CD4-positive, alpha-beta T cell treated with Interleukin-21 for 1 hour (primary cell): ENCODE measurements around the gene DNAAF3.

Source experiments
- DNase-seq: peaks from one replicate; pipeline ENCODE4 v3.0.0-alpha.2; 2020

DNAAF3 gene

DNA sequence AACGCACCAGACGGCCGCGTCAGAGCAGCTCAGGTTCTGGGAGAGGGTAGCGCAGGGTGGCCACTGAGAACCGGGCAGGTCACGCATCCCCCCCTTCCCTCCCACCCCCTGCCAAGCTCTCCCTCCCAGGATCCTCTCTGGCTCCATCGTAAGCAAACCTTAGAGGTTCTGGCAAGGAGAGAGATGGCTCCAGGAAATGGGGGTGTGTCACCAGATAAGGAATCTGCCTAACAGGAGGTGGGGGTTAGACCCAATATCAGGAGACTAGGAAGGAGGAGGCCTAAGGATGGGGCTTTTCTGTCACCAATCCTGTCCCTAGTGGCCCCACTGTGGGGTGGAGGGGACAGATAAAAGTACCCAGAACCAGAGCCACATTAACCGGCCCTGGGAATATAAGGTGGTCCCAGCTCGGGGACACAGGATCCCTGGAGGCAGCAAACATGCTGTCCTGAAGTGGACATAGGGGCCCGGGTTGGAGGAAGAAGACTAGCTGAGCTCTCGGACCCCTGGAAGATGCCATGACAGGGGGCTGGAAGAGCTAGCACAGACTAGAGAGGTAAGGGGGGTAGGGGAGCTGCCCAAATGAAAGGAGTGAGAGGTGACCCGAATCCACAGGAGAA is 50.9 kb downstream of the DNAAF3 start:
- peak; percentile 9 for DNase-seq

DNA sequence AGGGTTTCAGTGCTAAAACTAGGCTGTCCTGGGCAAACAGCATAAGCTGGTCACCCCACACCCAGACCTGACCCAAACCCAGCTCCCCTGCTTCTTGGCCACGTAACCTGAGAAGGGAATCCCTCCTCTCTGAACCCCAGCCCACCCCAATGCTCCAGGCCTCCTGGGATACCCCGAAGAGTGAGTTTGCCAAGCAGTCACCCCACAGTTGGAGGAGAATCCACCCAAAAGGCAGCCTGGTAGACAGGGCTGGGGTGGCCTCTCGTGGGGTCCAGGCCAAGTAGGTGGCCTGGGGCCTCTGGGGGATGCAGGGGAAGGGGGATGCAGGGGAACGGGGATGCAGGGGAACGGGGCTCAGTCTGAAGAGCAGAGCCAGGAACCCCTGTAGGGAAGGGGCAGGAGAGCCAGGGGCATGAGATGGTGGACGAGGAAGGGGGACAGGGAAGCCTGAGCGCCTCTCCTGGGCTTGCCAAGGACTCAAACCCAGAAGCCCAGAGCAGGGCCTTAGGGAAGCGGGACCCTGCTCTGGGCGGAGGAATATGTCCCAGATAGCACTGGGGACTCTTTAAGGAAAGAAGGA is 51.8 kb downstream of the DNAAF3 start:
- DNase-seq: no peak

DNA sequence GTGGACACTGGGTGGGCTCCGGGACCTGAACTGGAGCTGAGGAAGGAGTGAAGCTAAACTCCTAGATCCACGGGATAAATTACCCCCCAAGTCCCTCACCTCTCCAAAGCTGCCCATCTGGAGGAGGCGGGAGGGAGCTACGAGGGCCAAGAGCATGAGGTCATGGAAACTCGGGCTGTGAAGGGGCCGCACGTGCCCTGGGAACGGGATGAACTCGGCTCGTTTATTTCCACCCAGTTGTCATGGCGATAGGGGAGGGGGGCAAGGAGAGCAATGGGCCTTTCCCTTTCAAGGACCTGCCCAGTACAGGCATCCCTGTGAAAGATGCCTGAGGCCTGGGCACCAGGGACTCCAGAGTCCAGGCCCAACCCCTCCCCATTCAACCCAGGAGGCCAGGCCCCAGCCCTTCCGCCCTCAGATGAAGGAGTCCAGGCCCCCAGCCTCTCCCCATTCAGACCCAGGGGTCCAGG is 52.8 kb downstream of the DNAAF3 start:
- no peak for DNase-seq

DNA sequence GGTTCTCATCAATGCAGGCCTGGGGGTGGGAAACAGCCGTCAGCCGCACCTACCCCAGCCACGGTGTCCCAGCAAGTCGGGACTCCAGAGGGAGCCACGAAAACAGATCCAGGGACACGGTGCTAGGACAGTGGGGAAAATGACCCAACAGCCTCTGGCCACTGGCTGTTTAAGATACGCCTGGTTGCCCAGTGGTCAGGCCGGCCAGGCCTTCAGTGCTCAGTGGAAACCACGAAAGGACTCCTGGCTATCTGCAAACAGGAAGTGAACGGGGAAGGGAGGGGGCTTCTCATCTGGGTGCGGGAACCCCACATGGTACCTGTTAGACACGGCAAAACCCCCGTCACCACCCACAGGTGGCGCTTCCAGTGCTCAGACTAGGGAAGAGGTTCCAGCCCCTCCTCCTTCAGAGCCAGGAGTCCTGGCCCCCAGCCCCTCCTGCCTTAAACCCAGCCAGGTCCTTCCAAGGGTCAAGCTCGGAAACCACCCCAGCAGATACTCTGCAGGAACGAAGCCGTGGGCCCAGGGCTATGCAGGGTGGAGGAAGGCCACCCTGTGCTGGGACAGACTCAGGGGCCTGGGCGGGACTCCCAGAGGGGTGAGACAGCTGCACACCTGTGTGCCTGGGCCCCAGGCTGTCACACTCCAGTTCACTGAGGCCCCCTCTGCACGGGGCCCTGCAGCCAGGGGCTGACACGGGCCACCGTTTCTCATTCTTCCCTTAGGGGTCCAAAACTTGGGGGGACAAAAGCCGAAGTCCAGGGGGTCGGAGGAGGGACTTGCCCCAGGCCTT is 53.4 kb downstream of the DNAAF3 start:
- DNase-seq: no peak

DNA sequence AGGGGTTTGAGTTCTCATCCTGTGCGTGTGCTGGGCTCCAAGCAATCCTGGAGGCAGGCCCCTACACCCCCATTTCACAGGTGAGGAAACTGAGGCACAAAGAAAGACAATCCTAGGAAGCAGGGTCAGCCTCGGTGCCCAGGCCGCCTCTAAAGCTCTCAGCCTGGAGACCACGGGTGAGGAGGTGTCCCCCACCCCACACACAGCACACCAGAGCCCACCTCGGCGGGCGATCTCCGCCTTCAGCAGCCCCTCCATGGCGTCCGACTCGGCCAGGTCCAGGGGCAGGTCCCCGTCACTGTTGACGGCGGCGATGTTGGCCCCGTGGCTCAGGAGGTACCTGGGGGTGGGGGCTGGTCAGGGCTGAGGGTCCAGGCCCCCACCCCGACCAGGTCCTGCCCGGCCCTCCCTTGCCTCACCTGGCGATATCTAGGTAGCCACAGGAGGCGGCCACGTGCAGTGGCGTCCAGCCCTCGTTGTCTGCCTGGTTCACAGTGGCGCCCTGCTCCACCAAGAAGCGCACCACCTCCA is 54.1 kb downstream of the DNAAF3 start:
- no peak for DNase-seq

DNA sequence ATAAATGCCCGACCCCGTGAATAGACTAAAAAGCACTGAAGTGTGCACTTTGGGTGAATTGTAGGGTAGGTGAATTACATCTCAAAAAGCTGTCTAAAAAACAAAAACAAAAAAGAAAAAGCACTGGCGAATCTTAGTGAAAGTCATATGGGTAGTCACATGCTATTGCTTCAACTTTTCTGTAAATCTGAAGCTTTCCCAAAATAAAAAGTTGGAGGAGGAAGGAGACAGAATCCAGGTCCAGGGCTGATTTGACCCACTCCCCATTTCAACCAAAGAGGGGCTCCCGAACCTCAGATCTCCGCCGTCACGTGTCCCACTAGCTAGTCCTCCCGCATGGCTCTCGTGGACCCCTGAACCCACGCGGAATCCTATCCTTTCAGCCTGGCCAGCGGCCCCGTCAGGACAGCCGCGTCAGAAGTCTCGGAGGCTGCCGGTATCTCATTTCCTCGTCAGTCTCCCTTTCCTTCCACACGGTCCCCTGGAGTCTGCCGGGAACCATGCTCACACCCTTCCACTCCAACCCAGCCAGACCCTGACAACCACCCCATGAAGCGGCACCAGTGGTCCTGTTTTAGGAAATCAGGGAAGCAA is 55.1 kb downstream of the DNAAF3 start:
- DNase-seq: no peak

DNA sequence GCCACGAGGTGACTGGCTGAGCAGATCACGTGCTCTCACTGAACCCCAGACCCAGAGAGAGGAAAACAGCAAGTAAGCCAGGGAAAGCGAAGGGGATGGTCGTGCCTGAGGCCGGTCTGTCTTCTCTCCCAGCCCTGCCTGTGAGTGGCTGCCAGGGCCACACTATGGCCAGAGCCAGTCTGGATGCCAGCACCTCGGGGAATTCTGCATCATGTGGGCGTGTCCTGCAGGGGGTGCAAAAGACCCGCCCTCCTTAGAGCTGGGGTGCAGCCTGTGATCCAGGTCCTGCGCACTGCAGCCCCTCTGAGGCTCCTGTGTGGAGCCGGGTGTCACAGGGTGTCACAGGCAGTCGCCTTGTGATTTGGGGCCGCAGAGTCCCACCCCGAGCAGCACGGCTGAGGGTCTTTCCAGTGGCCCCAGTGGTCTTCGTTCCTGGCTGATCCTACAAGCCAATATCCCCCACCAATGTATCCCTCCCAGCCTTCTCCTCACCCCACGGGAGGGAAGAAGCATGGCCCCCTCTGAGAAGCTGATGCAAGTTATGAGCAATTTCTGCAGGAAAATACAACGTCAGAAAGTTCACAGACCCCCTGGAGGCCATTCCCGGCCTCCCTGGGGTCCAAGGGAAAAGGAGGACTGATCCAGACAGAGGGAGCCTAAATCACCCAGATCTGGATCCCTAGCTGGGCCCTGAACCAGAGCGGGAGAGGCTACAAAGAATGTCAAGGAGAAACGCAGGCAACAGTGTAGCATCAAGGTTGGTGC is 56.7 kb downstream of the DNAAF3 start:
- no peak for DNase-seq
